Choroid plexus epithelial cell (primary cell): Measurements from ENCODE around the gene RRP12.

Experiments used
- DNase-seq: peaks from one replicate; pipeline ENCODE4 v3.0.0-alpha.2; 2010; ENCODE audit warnings: low read depth
- H3K4me3 ChIP-seq: 2 replicates; pipeline ENCODE4 v1.5.1; 2011; ENCODE audit warnings: low read depth, mild to moderate bottlenecking, control low read depth, low read length, moderate library complexity
- TF ChIP-seq, protein P1 (sequence below): conservative IDR thresholded peaks from 2 replicates; pipeline ENCODE4 v1.5.1; 2011; ENCODE audit warnings: low read depth, mild to moderate bottlenecking, control low read depth, inconsistent platforms, low read length, moderate library complexity

RRP12 gene

DNA sequence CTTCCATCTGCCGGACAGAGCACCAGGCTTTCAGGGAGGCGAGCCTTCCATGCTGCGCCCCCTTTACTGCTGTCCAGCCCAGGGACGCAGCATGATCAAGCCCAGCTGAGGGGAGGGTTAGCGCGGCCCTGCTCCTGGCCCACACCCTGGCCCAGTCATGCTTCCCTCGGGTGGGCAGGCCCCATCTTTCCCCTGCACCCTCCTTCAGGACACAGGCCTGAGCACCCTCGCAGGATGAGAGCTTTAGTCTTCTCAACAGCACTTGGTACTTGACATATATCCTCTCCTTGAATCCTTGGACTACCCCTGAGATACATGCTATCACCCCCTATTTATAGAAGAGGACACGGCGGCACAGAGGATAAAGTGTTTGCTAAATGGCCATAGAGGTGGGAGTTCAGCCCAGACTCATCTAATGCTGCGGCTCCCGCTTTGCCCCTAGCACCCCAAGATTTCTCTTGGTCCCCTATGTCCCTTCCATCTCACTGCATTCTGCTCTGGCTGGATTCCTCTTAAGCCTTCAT is 34.0 kb downstream of the RRP12 start:
- H3K4me3 ChIP-seq, result no peak overlapping the region
- no peak for DNase-seq
- TF ChIP-seq, protein P1, sequence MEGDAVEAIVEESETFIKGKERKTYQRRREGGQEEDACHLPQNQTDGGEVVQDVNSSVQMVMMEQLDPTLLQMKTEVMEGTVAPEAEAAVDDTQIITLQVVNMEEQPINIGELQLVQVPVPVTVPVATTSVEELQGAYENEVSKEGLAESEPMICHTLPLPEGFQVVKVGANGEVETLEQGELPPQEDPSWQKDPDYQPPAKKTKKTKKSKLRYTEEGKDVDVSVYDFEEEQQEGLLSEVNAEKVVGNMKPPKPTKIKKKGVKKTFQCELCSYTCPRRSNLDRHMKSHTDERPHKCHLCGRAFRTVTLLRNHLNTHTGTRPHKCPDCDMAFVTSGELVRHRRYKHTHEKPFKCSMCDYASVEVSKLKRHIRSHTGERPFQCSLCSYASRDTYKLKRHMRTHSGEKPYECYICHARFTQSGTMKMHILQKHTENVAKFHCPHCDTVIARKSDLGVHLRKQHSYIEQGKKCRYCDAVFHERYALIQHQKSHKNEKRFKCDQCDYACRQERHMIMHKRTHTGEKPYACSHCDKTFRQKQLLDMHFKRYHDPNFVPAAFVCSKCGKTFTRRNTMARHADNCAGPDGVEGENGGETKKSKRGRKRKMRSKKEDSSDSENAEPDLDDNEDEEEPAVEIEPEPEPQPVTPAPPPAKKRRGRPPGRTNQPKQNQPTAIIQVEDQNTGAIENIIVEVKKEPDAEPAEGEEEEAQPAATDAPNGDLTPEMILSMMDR, result no peak

DNA sequence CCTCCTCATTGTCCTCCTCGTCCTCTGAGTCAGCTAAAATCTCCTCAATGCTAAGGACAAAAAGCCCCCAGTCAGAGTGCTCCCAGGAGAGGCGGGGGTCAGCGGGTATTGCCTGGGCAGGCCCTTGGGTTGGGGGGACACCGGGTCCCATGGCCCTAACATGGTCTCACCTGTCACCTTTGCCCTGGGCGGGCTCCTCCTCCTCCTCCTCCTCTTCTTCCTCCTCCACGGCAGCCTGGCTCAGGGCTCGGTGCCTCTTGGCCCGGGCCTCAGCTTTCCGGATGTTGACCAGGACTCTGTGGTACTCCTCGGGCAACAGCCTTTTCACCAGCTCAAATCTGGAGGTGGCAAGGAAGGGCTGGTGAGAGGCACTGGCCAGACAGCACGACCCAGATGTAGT is 34.6 kb downstream of the RRP12 start:
- no peak for DNase-seq
- H3K4me3 ChIP-seq, result no peak overlapping the region
- TF ChIP-seq, protein P1, result no peak

DNA sequence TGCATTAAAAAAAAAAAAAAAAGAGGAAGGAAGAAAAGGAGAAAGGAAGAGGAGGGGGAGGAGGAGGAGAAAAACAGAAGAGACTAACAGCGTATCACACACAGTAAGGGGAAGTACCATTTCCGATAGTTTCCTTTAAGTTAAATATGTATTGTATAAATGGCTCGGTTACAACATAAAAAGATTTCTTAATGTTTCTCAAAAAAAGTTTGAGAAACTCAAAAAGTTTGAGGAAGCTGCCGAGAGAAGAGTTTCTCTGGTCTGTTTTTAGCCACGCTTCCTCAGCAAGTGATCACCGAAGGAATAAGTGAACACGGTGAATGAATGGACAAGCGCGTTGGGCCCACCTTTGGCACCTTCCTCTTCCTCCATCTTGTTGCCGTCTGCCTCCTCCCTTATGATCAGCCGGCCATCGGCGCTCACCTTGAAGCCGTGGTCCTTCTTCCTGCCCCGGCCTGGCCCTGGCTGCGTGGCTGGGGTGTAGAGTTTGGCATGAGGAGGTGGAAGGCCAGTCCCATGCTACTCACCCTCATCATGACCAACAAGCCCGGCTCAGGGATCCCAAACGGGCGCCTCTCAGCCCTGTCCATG is 35.3 kb downstream of the RRP12 start:
- TF ChIP-seq, protein P1, result no peak
- no peak for DNase-seq

DNA sequence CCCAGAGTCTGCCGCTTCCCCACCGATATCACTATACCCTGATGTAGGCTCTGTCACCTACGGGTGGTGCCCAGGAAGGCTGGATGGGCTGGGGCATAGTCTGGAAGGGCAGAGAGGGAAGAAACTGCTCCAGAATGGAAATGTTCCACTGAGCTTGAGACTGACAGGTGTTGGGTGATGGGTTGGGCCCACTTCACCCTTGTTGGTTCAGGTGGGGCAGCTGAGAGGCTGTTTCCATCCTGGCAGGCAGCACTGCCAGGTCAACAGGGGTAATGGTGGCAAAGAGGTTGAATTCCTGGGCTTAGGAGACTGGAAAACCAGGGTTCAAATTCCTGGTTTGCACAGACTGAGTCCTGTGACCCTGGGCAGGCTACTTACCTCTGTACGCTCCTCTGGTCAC is 38.1 kb downstream of the RRP12 start:
- no peak overlapping the region for H3K4me3 ChIP-seq
- TF ChIP-seq, protein P1, result no peak
- DNase-seq, result no peak

More for the DNA sequence above, 35.3 kb downstream of the RRP12 start:
- no peak overlapping the region for H3K4me3 ChIP-seq

DNA sequence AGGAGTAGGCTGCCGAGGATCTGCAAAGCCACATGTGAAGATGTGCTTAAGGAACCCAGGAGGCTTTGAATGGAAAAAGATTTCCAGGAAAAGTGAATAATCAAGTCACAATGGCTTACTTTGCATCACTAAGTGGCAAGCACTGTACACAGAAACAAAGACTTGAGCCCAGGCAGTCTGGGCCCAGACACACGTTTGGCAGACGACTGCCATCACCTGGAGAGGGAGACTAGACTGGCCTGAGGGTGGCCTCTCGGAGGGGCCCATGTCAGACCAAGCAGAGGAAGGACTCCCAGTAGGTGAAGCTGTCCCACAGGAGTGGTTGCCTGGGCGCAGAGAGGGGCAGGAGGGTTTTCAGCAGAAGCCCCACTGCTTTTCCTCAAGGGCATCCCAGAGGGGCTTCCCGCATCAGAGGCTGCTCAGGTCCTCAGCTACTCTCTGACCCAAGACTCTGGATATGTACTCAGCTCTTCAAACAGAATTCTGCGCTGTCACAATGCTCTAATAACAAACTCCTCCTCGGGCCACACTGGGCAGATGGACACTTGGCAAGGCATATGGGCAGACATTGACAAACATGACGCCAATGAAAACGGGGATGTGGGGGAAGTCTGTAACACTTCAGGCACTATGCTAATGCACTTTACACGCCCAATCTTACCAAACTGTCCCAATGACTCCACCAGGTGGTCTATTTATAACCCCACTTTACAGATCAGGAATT is 38.7 kb downstream of the RRP12 start:
- TF ChIP-seq, protein P1, result no peak
- H3K4me3 ChIP-seq, result no peak overlapping the region
- DNase-seq, result no peak

DNA sequence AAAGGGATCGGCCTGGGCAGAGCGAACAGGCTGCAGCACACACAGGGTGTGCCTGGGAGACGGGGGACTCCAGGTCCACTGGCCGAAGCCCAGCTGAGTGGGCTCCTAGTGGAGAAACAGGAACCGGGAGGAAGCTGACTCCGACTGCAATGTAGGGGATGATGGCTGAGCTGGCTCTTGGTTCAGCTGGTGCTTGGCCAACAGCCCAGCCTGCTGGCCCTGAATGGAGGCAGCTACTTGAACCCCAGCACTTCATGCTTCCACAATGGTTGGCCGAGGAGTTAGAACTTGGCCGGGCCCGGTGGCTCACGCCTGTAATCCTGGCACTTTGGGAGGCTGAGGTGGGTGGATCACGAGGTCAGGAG is 39.6 kb downstream of the RRP12 start:
- no peak for DNase-seq
- TF ChIP-seq, protein P1, result no peak

More for the DNA sequence above, 39.6 kb downstream of the RRP12 start:
- H3K4me3 ChIP-seq, result no peak overlapping the region
